Measurements from ENCODE around the gene SASH1. TPM values are rescaled to one million over a fixed set of nuclear protein-coding genes. Genes with fewer than 3 reads are reported as not detected.

Gene SASH1
- total RNA-seq, 1 donor from 2014 or later: 70.2 TPM

GRCh38 chr6:148448369-148449012 is 105.9 kb downstream of the SASH1 start:
- peaks cover 5 to 15% of the 10 kb centered on the region in 2 donors for H3K4me1 ChIP-seq
- no peak overlapping the region for H3K4me3 ChIP-seq
- H3K27ac ChIP-seq: no peak overlapping the region
- intact Hi-C loops (cut with DNase I): no loop called here
- H3K36me3 ChIP-seq: peaks cover 3% of the 10 kb centered on the region in 2 donors
- H3K9me3 ChIP-seq: no peaks in the 10 kb centered on the region
- no peak for DNase-seq (ENCODE audit: low spot score in 2 of 2)
- no peak for TF ChIP-seq CTCF (IDR thresholded peaks at IDR 0.05)
- no peaks in the 10 kb centered on the region for H3K27me3 ChIP-seq

GRCh38 chr6:148450866-148451265 is 108.2 kb downstream of the SASH1 start:
- no peak for DNase-seq (ENCODE audit: low spot score in 2 of 2)
- TF ChIP-seq CTCF (IDR thresholded peaks at IDR 0.05): no peak
- peaks cover 3% of the 10 kb centered on the region in 2 donors for H3K36me3 ChIP-seq
- peaks cover 0 to under 1% of the 10 kb centered on the region in 2 donors for H3K4me1 ChIP-seq
- H3K9me3 ChIP-seq: no peaks in the 10 kb centered on the region
- no peak overlapping the region for H3K4me3 ChIP-seq
- no peak overlapping the region for H3K27ac ChIP-seq
- intact Hi-C loops (cut with DNase I): no loop called here
- H3K27me3 ChIP-seq: no peaks in the 10 kb centered on the region

- TF ChIP-seq CTCF (IDR thresholded peaks at IDR 0.05): no peak
- no peaks in the 10 kb centered on the region for H3K27me3 ChIP-seq
- no peak overlapping the region for H3K4me3 ChIP-seq
- intact Hi-C loops (cut with DNase I): no loop called here
- no peaks in the 10 kb centered on the region for H3K4me1 ChIP-seq
- peaks cover 3% of the 10 kb centered on the region in 2 donors for H3K36me3 ChIP-seq
- no peak for DNase-seq (ENCODE audit: low spot score in 2 of 2)
- no peaks in the 10 kb centered on the region for H3K9me3 ChIP-seq
- no peak overlapping the region for H3K27ac ChIP-seq
Observed at GRCh38 chr6:148451690-148452089, 109.1 kb downstream of the SASH1 start.

GRCh38 chr6:148452876-148453275 is 110.2 kb downstream of the SASH1 start:
- no peak for TF ChIP-seq CTCF (IDR thresholded peaks at IDR 0.05)
- H3K36me3 ChIP-seq: peaks cover 3% of the 10 kb centered on the region in 2 donors
- no peak overlapping the region for H3K27ac ChIP-seq
- H3K4me1 ChIP-seq: no peaks in the 10 kb centered on the region
- H3K27me3 ChIP-seq: no peaks in the 10 kb centered on the region
- intact Hi-C loops (cut with DNase I): no loop called here
- H3K9me3 ChIP-seq: no peaks in the 10 kb centered on the region
- no peak overlapping the region for H3K4me3 ChIP-seq
- no peak for DNase-seq (ENCODE audit: low spot score in 2 of 2)

GRCh38 chr6:148453906-148454305 is 111.3 kb downstream of the SASH1 start:
- intact Hi-C loops (cut with DNase I): no loop called here
- TF ChIP-seq CTCF (IDR thresholded peaks at IDR 0.05): no peak
- Histone ChIP-seq H3K9me3 (no peaks in the 10 kb centered on the region), H3K4me1 (no peaks in the 10 kb centered on the region), H3K27me3 (no peaks in the 10 kb centered on the region), H3K27ac (no peak overlapping the region), H3K4me3 (no peak overlapping the region), H3K36me3 (peaks cover 3% of the 10 kb centered on the region in 2 donors)
- no peak for DNase-seq (ENCODE audit: low spot score in 2 of 2)

GRCh38 chr6:148455225-148455624 is 112.6 kb downstream of the SASH1 start:
- Histone ChIP-seq H3K4me3 (no peak overlapping the region), H3K27me3 (no peaks in the 10 kb centered on the region), H3K27ac (no peak overlapping the region), H3K4me1 (no peaks in the 10 kb centered on the region), H3K36me3 (peaks cover 0 to 3% of the 10 kb centered on the region in 2 donors), H3K9me3 (no peaks in the 10 kb centered on the region)
- TF ChIP-seq CTCF (IDR thresholded peaks at IDR 0.05): no peak
- intact Hi-C loops (cut with DNase I): no loop called here
- no peak for DNase-seq (ENCODE audit: low spot score in 2 of 2)
